GM12875 (cell line): Measurements from ENCODE around the gene ITPKA.
"Not testable (repeated sequence)": the region's sequence is repeated elsewhere in the genome, so short reads cannot be mapped to it uniquely, and the experiment has no call there.

ENCODE experiments used
- H3K4me3 ChIP-seq: one replicate; pipeline ENCODE4 v1.5.1; 2011; ENCODE audit warnings: low read depth, low read length, control low read depth
- TF ChIP-seq, protein P1 (sequence below): IDR thresholded peaks from 2 replicates; pipeline ENCODE4 v1.5.1; 2011; ENCODE audit warnings: low read depth, mild to moderate bottlenecking, control low read depth, inconsistent platforms, low read length, moderate library complexity, borderline replicate concordance; ENCODE audit not compliant: insufficient read depth

Gene ITPKA

DNA sequence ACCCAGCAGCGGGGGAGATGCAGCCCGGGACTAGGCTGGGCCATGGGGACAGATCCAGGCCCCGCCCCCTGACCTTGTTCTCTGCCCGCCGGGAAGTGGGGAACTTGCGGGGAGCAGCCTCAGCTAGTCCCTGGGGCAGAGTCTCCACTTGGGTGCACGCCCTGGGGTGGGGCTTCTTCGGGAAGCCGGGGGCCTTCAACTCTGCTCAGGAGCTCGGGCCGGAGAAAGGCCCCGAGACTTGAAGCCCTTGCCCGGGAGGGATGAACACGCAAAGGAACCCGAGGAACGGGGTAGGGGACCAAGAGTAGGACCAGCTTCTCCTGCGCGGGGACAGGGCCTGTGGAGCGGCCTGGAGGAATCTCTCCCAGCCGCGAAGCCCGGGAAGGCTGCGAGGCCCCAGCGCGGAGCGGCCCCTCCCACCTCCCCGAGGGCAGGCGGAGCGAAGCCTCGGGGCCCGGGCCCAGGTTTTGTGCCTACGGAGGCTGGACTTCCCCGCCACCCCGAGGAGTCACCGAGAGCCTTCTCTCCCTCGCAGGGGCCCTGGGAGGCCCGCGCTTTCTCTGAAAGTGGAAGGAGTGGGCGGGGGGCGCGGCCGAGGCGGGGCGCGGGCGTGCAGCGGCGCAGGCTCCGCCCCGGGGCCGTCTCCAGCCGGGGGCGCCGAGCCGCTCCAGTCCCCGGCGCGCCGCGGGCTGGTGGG is at the start of gene ITPKA:
Gene ITPKA (plus strand): TSS at position 670 of the 697 bp plus-strand sequence. CDS start 54 bp downstream, outside the sequence.
- H3K4me3 ChIP-seq: peak within 1 kb of the TSS; percentile 51
- TF ChIP-seq, protein P1, sequence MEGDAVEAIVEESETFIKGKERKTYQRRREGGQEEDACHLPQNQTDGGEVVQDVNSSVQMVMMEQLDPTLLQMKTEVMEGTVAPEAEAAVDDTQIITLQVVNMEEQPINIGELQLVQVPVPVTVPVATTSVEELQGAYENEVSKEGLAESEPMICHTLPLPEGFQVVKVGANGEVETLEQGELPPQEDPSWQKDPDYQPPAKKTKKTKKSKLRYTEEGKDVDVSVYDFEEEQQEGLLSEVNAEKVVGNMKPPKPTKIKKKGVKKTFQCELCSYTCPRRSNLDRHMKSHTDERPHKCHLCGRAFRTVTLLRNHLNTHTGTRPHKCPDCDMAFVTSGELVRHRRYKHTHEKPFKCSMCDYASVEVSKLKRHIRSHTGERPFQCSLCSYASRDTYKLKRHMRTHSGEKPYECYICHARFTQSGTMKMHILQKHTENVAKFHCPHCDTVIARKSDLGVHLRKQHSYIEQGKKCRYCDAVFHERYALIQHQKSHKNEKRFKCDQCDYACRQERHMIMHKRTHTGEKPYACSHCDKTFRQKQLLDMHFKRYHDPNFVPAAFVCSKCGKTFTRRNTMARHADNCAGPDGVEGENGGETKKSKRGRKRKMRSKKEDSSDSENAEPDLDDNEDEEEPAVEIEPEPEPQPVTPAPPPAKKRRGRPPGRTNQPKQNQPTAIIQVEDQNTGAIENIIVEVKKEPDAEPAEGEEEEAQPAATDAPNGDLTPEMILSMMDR: no peak

DNA sequence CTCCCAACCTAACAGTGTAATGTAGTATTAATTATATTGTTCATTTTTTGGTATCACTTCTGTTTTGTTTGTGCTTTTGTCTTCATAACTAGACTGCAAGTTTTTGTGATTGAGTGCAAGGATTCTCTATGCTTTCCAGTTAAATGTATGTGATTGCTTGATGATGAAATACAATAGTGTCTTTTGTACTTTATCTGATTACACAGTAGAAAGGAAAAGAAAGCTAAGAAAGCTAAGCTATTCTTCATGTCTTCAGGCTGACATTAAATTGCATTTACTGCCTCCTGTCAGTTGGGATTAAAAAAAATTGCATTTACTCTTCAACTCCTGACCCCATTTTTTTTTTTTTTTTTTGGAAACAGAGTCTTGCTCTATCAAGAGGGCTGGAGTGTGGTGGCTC is 48.3 kb upstream of the ITPKA start:
- no peak overlapping the region for H3K4me3 ChIP-seq

DNA sequence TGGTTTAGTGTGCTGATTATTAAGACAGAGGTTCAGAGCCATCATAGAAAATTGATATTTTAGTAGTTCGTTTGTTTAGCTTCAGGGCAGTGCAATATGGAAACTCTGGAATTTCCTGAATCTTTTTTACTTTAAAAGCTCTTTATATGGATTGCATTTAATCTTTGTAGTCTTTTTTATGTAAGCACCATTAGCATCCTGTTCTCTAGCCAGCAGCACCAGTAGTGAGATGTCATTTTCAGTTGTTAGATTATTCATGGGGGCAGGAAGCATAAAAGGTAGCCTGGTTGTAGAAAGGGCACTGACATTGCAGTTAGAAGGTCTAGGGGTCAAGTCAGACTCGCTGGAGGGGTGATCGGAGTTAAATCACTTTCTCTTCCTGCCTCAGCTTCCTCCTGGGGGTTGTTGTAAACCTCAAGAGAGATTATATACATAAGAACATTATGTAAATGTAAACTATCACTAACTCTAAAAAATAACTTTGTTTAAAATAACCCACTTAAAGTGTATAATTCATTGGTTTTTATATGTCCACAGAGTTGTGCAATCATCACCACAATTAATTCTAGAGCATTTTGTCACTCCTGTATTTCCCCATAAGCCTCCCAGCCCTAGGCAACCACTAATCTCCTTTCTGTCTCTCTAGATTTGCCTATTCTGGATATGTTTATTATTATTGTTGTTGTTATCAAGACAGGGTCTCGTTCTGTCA is 31.4 kb upstream of the ITPKA start:
- TF ChIP-seq, protein P1: no peak
- no peak overlapping the region for H3K4me3 ChIP-seq

More for the DNA sequence above, 48.3 kb upstream of the ITPKA start:
- TF ChIP-seq, protein P1: no peak

DNA sequence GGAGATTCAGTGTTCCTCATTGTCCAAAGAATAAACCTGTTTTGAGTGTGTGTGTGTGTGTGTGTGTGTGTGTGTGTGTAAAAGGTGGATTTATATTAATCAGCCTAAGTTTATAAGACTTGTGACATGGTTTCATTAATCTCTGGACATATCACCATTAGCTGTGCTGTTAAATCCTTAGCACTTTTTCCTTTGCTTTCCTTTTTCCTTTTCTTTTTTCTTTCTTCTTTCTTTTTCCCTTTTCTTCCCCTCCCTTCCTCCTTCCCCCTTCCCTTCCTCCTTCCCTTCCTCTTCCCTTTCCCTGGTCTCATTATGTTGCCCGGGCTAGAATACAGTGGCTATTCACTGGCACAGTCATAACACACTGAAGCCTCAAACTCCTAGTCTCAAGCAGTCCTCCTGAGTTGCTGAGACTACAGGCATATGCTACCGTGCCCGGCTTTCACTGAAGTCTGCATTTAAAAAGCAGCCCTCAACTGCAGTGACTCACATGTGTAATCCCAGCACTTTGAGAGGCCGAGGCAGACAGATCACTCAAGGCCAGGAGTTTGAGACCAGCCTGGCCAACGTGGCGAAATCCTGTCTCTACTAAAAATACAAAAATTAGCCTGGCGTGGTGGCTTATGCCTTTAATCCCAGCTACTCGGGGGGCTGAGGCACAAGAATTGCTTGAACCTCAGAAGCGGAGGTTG is 28.6 kb upstream of the ITPKA start:
- H3K4me3 ChIP-seq: no peak overlapping the region
- TF ChIP-seq, protein P1: no peak

DNA sequence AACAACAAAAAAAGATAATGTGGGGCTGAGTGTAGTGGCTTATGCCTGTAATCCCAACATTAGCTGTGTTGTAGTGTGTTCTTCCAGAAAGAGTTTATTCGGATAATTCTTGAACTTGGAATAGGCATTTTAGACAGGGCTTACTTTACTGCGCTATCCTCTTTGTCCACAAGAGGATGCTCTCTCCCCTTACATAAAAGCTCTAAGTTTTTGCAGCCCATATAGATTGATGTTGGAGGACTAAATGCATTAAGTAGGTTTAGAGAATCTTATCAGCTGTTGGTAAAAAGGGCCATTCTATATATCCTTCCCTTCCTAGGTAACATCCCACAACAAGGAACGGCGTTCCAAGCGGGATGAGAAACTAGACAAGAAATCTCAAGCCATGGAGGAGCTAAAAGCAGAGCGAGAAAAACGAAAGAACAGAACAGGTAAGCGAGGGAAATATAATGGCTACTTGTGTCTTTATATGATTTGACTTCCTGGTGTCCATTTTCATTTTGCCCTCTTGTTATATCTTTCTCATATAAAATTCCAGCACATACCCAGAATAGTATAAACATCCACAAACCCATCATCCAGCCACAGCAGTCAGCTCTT is 27.8 kb upstream of the ITPKA start:
- no peak overlapping the region for H3K4me3 ChIP-seq
- TF ChIP-seq, protein P1: peak; percentile 95

DNA sequence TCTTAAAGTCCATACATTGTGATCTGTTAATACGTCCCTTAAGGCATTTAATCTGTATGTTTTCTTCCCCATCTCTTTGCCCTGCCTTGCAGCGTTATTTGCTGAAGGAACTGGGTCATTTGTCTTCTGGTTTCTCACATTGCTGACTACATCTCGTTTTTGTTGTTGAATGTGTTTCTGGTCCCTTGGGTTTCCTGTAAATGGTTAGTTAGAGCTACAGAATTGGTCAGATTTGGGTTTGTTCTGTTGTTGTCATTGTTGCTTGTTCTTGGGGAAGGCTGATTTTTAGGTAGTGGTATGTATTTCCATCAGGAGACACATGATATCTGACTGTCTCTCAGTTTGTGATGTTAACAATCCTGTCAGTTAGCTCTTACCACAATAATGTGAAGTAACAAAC is 27.0 kb upstream of the ITPKA start:
- TF ChIP-seq, protein P1: no peak
- no peak overlapping the region for H3K4me3 ChIP-seq

DNA sequence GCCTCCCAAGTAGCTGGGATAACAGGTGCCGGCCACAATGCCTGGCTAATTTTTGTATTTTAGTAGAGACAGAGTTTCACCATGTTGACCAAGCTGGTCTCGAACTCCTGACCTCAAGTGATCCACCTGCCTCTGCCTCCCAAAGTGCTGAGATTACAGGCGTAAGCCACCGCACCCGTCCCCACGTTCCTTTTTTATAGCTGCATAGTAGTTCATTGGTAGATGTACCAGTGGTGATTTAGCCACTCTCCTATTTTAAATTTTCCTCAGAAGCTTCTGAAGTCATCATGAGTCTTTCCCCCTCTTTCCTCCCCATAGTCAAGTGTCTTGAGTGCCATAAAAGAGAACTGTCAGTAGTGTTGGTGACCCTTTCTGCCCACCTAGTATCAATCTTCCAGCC is 24.0 kb upstream of the ITPKA start:
- H3K4me3 ChIP-seq: not testable (repeated sequence)
